Thymus (tissue), 11 donors: Measurements from ENCODE around the gene NRBF2. TPM values are rescaled to one million over a fixed set of nuclear protein-coding genes. Genes with fewer than 3 reads are reported as not detected.

Experiments
- DNase-seq, 9 donors: peaks; one replicate each; pipeline ENCODE4 v3.0.0-alpha.2; 2013; ENCODE audit warnings: low spot score in 9 of 9, low read depth in 6 of 9, missing footprints in 1 of 9
- H3K27ac ChIP-seq, 2 donors: one replicate each; pipeline ENCODE4 v1.5.1; 2013; ENCODE audit warnings: control low read depth in 1 of 2, low read depth in 1 of 2, low read length in 1 of 2, mild to moderate bottlenecking in 1 of 2, moderate library complexity in 1 of 2
- H3K27me3 ChIP-seq, 2 donors: one replicate each; pipeline ENCODE4 v1.5.1; 2013; ENCODE audit warnings: low read length in 1 of 2; ENCODE audit not compliant: control insufficient read depth in 2 of 2, insufficient read depth in 1 of 2
- H3K36me3 ChIP-seq, 2 donors: one replicate each; pipeline ENCODE4 v1.5.1; 2013; ENCODE audit warnings: low read length in 1 of 2, mild to moderate bottlenecking in 1 of 2, moderate library complexity in 1 of 2; ENCODE audit not compliant: control insufficient read depth in 2 of 2, insufficient read depth in 2 of 2
- H3K4me1 ChIP-seq, 2 donors: one replicate each; pipeline ENCODE4 v1.5.1; 2013; ENCODE audit warnings: low read length in 2 of 2; ENCODE audit not compliant: control insufficient read depth in 2 of 2, insufficient read depth in 2 of 2
- H3K4me3 ChIP-seq, 2 donors: one replicate each; pipeline ENCODE4 v1.5.1; 2013; ENCODE audit warnings: low read length in 2 of 2, control low read depth in 1 of 2, mild to moderate bottlenecking in 1 of 2
- H3K9me3 ChIP-seq, 2 donors: one replicate each; pipeline ENCODE4 v1.5.1; 2013; ENCODE audit warnings: low read length in 1 of 2, mild to moderate bottlenecking in 1 of 2; ENCODE audit not compliant: control insufficient read depth in 2 of 2, insufficient read depth in 1 of 2
- WGBS: extraction: QIAGEN DNeasy Blood & Tissue Kit; methylation state at CpG from one replicate; pipeline ENCODE4 v1.1.7; 2013; 5-methylcytosine and 5-hydroxymethylcytosine counted together
- polyA plus RNA-seq: library from polyadenylated mRNA; stranded (reverse); fragments of 200-250 nt; gene quantifications from one replicate; pipeline ENCODE4 v1.2.3, GENCODE V29; 2013
- total RNA-seq: library from RNA; stranded (reverse); fragments of 120-200 nt; gene quantifications from one replicate; pipeline ENCODE4 v1.2.4, GENCODE V29; 2013
- donor health status: healthy.

Gene NRBF2
- total and polyA plus RNA-seq, 2 donors, result 25.1 to 39.2 TPM

DNA sequence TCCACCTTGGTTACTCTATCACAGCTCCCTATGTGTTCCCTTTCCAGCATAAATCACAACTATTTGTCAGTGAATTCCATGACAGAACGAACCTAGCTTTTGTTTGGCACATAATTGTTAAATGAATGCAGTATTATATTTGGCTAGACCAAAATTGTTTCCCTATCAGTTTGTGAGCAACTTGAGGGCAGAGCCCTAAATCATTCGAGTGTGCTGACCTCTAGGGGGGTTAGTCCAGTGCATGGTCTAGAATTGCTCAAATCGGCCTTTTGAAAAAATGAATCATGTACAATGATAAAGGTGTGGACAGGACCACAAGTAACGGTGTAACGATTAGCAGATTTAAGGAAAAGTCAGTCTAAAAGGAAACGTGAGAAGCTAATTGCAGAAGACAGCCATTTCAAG lies 475 bp upstream of the NRBF2 start:
- Histone ChIP-seq H3K4me3 (peak overlapping the region; percentile 58 to 99), H3K9me3 (peaks cover 0 to 13% of the 10 kb centered on the region in 2 donors), H3K36me3 (no peaks in the 10 kb centered on the region), H3K27me3 (no peaks in the 10 kb centered on the region), H3K4me1 (peaks cover 12 to 13% of the 10 kb centered on the region in 2 donors), H3K27ac (peak overlapping the region; percentile 43 to 65)
- WGBS, result 84% methylated on average over 6 of the region's 6 CpGs
- no peak for DNase-seq

- H3K4me1 ChIP-seq, result peaks cover 12 to 13% of the 10 kb centered on the region in 2 donors
- 17% methylated on average over 9 of the region's 9 CpGs for WGBS
Observed at GRCh38 chr10:63133821-63134557, 861 bp downstream of the NRBF2 start.

DNA sequence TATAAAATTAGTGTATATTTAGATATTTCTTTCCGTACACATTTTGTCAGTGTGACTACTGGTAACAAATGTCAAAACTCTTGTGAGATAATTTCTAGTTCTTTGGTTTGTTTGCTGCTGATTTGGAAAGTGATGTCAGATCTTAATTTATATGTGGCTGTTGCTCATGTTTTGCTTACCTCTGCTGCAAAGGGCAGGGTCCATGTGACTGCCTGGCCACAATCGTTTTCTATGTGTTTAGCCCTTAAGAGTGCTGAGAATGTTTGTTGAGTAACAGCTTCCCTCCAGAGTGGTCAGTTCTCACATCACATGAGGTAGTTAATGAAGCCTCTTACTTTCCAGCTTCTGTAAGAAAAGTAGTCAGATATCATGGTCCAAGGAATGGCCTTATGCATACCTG lies 4.2 kb downstream of the NRBF2 start:
- Histone ChIP-seq H3K27ac (no peak overlapping the region), H3K4me3 (no peak overlapping the region), H3K27me3 (no peaks in the 10 kb centered on the region), H3K4me1 (peaks cover 12 to 13% of the 10 kb centered on the region in 2 donors), H3K9me3 (peaks cover 0 to 10% of the 10 kb centered on the region in 2 donors), H3K36me3 (peaks cover 4 to 7% of the 10 kb centered on the region in 2 donors)
- DNase-seq, result no peak
- WGBS, result 92% methylated on average over 2 of the region's 2 CpGs

More at GRCh38 chr10:63133821-63134557, 861 bp downstream of the NRBF2 start:
- peaks cover 0 to 13% of the 10 kb centered on the region in 2 donors for H3K9me3 ChIP-seq
- DNase-seq, result peak in 4 of 9 donors; percentile 7 to 40 (median 37)
- peak overlapping the region; percentile 58 to 99 for H3K4me3 ChIP-seq
- H3K36me3 ChIP-seq, result no peaks in the 10 kb centered on the region
- H3K27me3 ChIP-seq, result no peaks in the 10 kb centered on the region
- H3K27ac ChIP-seq, result peak overlapping the region; percentile 83 to 96

DNA sequence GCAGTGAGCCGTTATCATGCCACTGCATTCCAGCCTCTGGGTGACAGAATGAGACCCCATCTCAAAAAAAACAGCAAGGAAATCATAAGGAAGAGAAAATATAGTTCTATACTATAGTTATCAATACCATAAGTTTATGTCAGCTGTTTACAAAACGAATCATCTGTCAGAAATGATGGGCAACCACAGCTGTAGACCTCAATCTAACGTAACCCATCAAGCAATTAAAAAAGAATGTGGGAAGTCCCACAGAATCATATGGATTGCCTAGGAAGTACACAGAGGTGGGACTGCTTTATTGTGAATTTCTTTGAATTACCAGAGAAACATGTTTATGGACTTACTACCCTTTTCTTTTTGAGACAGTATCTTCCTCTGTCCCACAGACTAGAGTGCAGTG lies 6.9 kb downstream of the NRBF2 start:
- Histone ChIP-seq H3K4me1 (peaks cover 0 to 2% of the 10 kb centered on the region in 2 donors), H3K36me3 (peaks cover 4 to 7% of the 10 kb centered on the region in 2 donors), H3K27me3 (no peaks in the 10 kb centered on the region), H3K4me3 (no peak overlapping the region), H3K9me3 (no peaks in the 10 kb centered on the region), H3K27ac (no peak overlapping the region)
- 93% methylated on average over 3 of the region's 3 CpGs for WGBS
- DNase-seq, result no peak

DNA sequence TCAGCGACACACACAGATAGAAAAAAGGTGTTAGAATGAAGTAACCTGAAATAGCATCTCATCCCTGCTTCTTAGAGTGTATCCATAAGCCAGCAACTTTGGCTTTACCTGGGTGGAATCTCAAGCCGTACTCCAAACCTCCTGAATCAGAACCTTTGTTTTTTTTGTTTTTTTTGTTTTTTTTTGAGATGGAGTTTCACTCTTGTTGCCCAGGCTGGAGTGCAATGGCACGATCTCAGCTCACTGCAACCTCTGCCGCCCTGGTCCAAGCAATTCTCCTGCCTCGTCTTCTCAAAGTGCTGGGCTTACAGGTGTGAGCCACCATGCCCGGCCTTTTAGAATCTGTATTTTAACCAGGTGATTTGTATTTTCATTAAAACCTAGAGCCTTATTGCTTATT lies 9.0 kb downstream of the NRBF2 start:
- WGBS, result 96% methylated on average over 6 of the region's 6 CpGs
- Histone ChIP-seq H3K27ac (no peak overlapping the region), H3K4me3 (no peak overlapping the region), H3K9me3 (no peaks in the 10 kb centered on the region), H3K27me3 (no peaks in the 10 kb centered on the region), H3K4me1 (no peaks in the 10 kb centered on the region), H3K36me3 (peaks cover 4 to 12% of the 10 kb centered on the region in 2 donors)
- DNase-seq, result no peak

- H3K27ac ChIP-seq, result no peak overlapping the region
Observed at GRCh38 chr10:63143987-63144386, 10.9 kb downstream of the NRBF2 start.

DNA sequence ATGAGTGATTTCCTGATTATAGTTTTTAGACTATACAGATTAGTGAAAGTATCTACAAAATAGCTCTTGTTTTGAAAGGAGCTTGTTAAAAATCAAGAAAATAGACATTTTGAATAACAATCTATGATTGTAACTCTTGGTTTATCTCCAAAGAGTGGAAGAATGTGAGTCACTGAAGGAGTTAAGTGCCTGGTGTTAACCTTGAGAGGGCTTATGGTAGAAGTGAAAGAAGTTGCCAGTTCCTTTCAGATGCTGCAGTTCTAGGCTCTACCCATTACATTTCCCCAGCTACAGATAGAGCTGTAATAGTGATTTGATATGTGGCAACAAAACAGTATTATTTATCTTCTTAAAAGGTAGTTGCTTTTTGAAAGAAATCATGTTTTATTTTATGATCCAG lies 12.7 kb downstream of the NRBF2 start:
- Histone ChIP-seq H3K27ac (no peak overlapping the region), H3K27me3 (no peaks in the 10 kb centered on the region), H3K4me3 (no peak overlapping the region), H3K36me3 (peaks cover 0 to 27% of the 10 kb centered on the region in 2 donors), H3K9me3 (no peaks in the 10 kb centered on the region), H3K4me1 (no peaks in the 10 kb centered on the region)
- DNase-seq, result no peak

More at GRCh38 chr10:63143987-63144386, 10.9 kb downstream of the NRBF2 start:
- 86% methylated on average over 5 of the region's 5 CpGs for WGBS
- Histone ChIP-seq H3K36me3 (peaks cover 4 to 24% of the 10 kb centered on the region in 2 donors), H3K4me3 (no peak overlapping the region), H3K27me3 (no peaks in the 10 kb centered on the region), H3K4me1 (no peaks in the 10 kb centered on the region), H3K9me3 (no peaks in the 10 kb centered on the region)
- no peak for DNase-seq

DNA sequence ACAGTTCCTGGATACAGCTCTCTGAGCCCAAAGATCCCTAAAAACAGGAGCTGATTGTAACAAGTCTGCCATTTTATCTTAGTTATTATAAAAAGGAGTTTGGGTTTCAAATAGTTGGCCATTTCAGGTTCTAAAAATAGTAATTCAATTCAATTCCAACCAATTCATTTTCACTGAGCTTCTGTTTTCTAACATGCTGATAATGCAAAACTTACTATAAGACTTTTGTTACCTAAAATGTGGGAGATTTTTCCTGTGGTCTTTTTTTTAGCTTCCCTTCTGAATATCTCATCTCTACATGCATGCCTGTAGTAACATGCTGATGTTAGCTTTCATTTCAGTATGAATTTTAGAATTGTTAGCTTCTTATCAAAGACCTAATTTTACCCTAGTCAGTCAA lies 13.4 kb downstream of the NRBF2 start:
- no peak for DNase-seq
- Histone ChIP-seq H3K36me3 (peaks cover 0 to 29% of the 10 kb centered on the region in 2 donors), H3K4me3 (no peak overlapping the region), H3K27ac (no peak overlapping the region), H3K4me1 (no peaks in the 10 kb centered on the region), H3K27me3 (no peaks in the 10 kb centered on the region), H3K9me3 (no peaks in the 10 kb centered on the region)

DNA sequence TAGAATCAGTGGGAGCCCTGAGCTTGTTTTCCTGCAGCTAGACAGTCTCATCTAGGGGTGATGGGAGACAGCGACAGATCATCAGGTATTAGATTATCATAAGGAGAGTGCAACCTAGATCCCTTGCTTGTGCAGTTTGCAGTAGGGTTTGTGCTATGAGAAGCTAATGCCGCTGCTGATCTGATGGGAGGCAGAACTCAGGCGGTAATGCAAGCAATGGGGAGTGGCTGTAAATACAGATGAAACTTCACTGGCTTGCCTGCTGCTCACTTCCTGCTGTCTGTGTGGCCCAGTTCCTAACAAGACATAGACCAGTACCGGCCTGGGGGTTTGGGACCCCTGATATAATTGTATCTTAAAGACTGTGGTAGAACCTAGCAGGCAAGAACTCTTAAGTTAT lies 17.6 kb downstream of the NRBF2 start:
- Histone ChIP-seq H3K27ac (no peak overlapping the region), H3K27me3 (no peaks in the 10 kb centered on the region), H3K9me3 (no peaks in the 10 kb centered on the region), H3K4me1 (no peaks in the 10 kb centered on the region), H3K4me3 (no peak overlapping the region), H3K36me3 (peaks cover 22 to 51% of the 10 kb centered on the region in 2 donors)
- no peak for DNase-seq
- 98% methylated on average over 4 of the region's 4 CpGs for WGBS
